Skeletal muscle satellite cell (primary cell): Measurements from ENCODE around the gene GLUL.
A peak's percentile ranks its signal among the peaks of the same experiment; 100 is the strongest.

Experiments
- H3K27me3 ChIP-seq: 2 replicates; pipeline ENCODE4 v1.7.0; 2013; ENCODE audit warnings: low read length; ENCODE audit not compliant: control insufficient read depth, insufficient read depth
- H3K36me3 ChIP-seq: 2 replicates; pipeline ENCODE4 v1.7.0; 2013; ENCODE audit warnings: mild to moderate bottlenecking, control low read depth, low read length; ENCODE audit not compliant: insufficient read depth
- H3K4me1 ChIP-seq: 2 replicates; pipeline ENCODE4 v1.7.0; 2013; ENCODE audit warnings: low read length; ENCODE audit not compliant: control insufficient read depth, insufficient read depth
- H3K4me2 ChIP-seq: 2 replicates; pipeline ENCODE4 v1.7.0; 2013; ENCODE audit warnings: mild to moderate bottlenecking, low read length
- H3K4me3 ChIP-seq: 2 replicates; pipeline ENCODE4 v1.7.0; 2013; ENCODE audit warnings: low read length
- H3K9ac ChIP-seq: 2 replicates; pipeline ENCODE4 v1.7.0; 2013; ENCODE audit warnings: mild to moderate bottlenecking, low read depth, low read length, moderate library complexity
- H3K9me3 ChIP-seq: replicated peaks from 2 replicates; pipeline ENCODE4 v1.7.0; 2013; ENCODE audit warnings: mild to moderate bottlenecking, control low read depth, low read length

Gene GLUL

DNA sequence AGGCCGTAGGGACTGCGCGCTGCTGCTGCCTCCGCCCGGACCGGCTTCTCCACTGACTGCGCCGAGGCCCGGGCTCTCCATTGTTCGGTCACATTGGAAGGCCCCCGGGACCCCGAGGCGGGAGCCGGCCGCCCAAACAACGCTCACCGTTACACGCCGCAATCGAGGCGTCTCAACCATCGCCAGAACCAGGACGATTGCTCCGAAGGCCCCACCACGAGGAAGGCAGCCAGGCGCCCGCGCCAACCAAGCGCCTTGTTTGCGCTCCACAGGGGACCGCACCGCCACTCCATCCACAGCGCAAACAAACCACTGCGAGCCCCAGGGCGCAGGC, 595 bp downstream of the GLUL start:
- H3K9me3 ChIP-seq: no peaks in the 10 kb centered on the region
- H3K4me2 ChIP-seq: peak overlapping the region; percentile 92
- H3K36me3 ChIP-seq: peaks cover 35% of the 10 kb centered on the region
- H3K4me1 ChIP-seq: peaks cover 17% of the 10 kb centered on the region
- H3K9ac ChIP-seq: peak overlapping the region; percentile 98
- H3K4me3 ChIP-seq: peak overlapping the region; percentile 86
- no peaks in the 10 kb centered on the region for H3K27me3 ChIP-seq

DNA sequence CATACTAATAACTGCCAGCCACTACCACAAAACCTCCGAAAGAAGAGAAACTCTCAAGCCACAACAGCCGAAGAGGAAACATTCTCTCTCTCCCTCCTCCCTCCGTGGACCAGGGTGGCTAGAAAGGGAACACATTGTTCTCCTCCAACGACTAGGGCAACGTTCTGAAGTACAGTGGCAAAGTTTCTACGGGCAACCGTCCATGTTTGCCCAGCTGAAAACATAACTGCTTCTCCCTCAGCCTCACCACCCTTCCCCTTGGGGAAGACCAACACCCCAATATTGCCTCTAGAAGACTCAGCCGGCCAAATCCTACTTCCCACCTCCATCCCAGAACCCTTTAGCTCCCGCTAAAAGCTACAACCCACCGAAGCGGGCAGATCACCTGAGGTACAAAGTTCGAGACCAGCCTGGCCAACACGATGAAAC, 2.0 kb downstream of the GLUL start:
- peak overlapping the region; percentile 98 for H3K9ac ChIP-seq
- H3K9me3 ChIP-seq: no peaks in the 10 kb centered on the region
- H3K36me3 ChIP-seq: peaks cover 47% of the 10 kb centered on the region
- peak overlapping the region; percentile 92 for H3K4me2 ChIP-seq
- peaks cover 17% of the 10 kb centered on the region for H3K4me1 ChIP-seq
- peak overlapping the region; percentile 86 for H3K4me3 ChIP-seq
- H3K27me3 ChIP-seq: no peaks in the 10 kb centered on the region

DNA sequence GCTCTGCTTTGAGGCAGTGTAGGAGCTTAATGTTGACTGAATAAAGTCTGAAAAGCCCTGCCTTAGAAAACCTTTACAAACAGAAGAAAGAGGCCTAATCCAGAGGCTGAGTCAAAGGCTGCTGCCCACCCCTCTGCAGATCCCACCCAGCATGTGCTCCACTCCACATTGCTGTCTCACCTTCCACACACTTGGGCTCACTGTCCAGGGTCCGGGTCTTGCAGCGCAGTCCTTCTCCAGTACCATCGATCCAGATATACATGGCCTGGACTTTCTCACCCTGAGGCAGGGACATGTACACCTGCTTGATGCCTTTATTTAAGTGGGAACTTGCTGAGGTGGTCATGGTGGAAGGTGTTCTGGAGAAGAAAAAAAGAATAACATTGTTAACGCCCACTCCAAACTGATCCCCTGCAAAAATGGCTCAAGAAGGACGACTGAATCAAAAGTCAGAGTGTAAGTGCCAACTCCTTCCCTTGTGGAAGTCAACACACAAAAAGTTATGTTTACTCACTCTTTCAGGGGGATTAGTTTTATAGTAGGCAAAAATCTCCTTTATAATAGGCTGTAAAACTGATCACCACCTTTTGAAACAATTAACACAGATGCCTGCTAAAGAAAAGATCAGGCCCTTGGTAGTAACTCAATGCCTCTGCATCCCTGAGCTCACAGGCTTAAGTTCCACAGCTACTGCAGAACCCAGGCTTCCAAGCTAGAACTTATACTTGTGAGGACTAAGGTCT, 3.0 kb downstream of the GLUL start:
- H3K4me1 ChIP-seq: peaks cover 17% of the 10 kb centered on the region
- H3K9ac ChIP-seq: peak overlapping the region; percentile 98
- H3K4me2 ChIP-seq: peak overlapping the region; percentile 92
- H3K9me3 ChIP-seq: no peaks in the 10 kb centered on the region
- no peaks in the 10 kb centered on the region for H3K27me3 ChIP-seq
- peaks cover 57% of the 10 kb centered on the region for H3K36me3 ChIP-seq
- peak overlapping the region; percentile 86 for H3K4me3 ChIP-seq

DNA sequence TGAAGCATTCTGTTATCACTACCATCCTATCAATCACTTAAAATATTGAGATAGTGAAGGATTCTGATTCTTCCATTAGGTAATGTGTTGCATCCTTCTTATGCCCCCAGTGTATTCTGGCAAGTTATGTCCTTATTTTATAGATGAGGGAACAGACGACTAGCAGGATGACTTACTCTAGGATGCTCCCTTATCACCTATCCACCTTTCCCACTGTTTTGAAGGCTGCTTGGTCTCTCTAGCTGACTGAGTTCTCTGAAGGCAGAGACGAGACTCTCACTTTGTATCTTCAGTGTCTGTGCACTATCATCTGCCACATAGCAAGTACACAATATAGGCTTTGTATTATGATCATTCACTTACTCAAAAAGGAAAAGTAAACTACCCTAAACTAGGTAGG, 4.0 kb downstream of the GLUL start:
- H3K4me1 ChIP-seq: peaks cover 16% of the 10 kb centered on the region
- H3K36me3 ChIP-seq: peaks cover 67% of the 10 kb centered on the region
- no peak overlapping the region for H3K9ac ChIP-seq
- no peak overlapping the region for H3K4me3 ChIP-seq
- no peaks in the 10 kb centered on the region for H3K9me3 ChIP-seq
- H3K4me2 ChIP-seq: no peak overlapping the region
- no peaks in the 10 kb centered on the region for H3K27me3 ChIP-seq

DNA sequence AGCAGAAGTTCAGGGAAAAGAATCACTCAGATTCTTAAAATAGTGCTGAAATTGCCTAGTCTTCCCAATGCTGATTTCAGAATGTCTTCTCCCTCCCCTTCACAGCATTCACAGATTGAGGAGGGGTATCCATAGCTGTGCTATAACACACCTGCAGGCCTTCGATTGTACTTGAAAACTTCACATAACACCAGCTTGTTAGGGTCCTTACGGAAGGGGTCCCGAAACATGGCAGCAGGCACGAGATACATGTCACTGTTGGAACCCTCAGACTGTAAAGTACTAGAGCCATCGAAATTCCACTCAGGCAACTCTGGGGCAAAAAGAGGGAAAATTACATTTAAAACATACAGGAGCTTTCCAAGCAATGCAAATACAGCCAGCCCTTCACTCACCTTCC, 4.6 kb downstream of the GLUL start:
- Histone ChIP-seq H3K4me1 (peaks cover 11% of the 10 kb centered on the region), H3K9me3 (no peaks in the 10 kb centered on the region), H3K27me3 (no peaks in the 10 kb centered on the region), H3K36me3 (peaks cover 73% of the 10 kb centered on the region), H3K9ac (no peak overlapping the region), H3K4me2 (no peak overlapping the region), H3K4me3 (no peak overlapping the region)

DNA sequence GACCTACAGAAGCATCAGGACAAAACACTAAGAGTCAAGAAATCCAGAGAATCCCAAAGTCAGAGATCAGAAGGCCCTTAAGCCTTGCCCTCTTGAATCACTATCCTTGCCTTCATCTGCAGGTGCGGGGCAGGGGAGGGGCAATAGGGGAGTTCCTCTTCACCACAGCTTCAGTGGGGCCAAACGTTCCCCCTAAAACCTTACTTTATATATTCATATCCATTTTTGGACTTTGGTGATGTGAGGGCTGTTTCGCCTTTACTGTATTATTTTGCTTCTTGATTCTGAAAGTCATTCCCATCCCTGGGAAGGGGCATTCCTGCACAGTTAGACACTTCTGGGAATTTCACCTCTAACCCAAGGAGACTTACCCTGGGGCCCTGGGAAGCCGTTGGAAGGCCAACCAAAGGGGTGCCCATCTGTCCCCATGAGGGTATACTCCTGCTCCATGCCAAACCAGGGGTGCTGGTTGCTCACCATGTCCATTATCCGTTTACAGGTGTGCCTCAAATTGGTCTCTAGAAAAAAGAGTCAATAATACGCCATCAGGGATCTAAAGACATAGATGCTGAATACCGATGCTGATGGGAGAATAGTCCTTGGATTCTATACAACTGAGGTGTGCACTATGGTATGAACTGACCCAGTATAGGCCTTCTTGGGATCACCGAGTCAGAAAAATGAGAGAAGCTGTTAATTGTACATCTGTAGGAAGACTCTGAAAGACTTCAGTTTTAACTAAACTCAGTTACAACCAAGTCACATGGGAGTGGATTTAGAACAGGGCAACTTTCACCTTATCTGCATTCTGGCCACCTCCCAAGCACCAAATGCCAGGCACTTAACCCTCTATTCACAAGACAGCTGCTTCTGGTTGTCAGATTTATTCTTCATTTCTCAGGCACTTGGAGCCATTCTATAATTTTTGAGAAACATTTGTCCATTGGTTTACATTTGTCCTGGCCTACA, 5.4 kb downstream of the GLUL start:
- Histone ChIP-seq H3K27me3 (no peaks in the 10 kb centered on the region), H3K9me3 (no peaks in the 10 kb centered on the region), H3K4me3 (no peak overlapping the region), H3K4me2 (no peak overlapping the region), H3K4me1 (peaks cover 11% of the 10 kb centered on the region), H3K36me3 (peaks cover 79% of the 10 kb centered on the region), H3K9ac (no peak overlapping the region)

DNA sequence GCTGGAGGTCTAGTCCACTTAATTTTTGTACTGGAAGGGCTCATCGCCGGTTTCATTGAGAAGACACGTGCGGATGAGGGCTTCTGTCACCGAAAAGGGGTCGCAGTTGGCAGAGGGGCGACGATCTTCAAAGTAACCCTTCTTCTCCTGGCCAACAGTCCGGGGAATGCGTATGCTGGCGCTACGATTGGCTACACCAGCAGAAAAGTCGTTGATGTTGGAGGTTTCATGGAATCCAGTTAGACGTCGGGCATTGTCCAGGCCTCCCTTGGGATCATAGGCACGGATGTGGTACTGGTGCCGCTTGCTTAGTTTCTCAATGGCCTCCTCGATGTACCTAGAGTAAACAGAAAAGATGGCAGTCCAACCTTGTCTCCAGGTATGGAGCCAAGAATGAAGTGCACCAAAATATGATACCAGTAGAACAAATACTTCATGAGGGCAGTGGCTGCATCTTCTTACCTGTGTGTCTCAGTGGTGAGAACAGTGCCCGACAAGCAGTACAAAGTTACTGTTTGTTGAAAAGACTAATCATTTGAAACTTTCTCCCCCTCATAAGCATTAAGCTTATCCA, 7.1 kb downstream of the GLUL start:
- no peaks in the 10 kb centered on the region for H3K9me3 ChIP-seq
- no peaks in the 10 kb centered on the region for H3K27me3 ChIP-seq
- peaks cover 71% of the 10 kb centered on the region for H3K36me3 ChIP-seq
- H3K4me2 ChIP-seq: no peak overlapping the region
- no peak overlapping the region for H3K4me3 ChIP-seq
- no peak overlapping the region for H3K9ac ChIP-seq
- H3K4me1 ChIP-seq: peaks cover 11% of the 10 kb centered on the region

DNA sequence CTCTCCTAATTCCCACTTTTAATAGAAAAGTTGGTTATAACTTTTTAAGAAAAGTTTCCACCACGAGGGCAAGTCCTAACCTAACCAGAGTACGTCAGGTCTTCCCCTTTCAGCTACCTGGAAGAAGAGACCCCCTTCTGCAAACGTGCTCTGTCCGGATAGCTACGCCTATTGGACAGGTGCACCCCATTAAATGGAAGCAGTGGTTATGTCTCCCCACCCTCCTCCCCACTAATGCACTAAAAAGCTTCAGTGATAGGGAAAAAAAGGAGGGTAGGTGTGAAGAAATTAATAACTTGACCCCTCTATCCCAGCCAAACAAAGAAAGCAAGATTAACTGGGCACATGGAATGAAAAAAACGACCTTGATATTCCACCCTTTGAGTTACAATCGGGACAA, 7.7 kb downstream of the GLUL start:
- no peak overlapping the region for H3K9ac ChIP-seq
- no peaks in the 10 kb centered on the region for H3K9me3 ChIP-seq
- H3K36me3 ChIP-seq: peaks cover 71% of the 10 kb centered on the region
- H3K27me3 ChIP-seq: no peaks in the 10 kb centered on the region
- peaks cover 11% of the 10 kb centered on the region for H3K4me1 ChIP-seq
- no peak overlapping the region for H3K4me2 ChIP-seq
- no peak overlapping the region for H3K4me3 ChIP-seq

DNA sequence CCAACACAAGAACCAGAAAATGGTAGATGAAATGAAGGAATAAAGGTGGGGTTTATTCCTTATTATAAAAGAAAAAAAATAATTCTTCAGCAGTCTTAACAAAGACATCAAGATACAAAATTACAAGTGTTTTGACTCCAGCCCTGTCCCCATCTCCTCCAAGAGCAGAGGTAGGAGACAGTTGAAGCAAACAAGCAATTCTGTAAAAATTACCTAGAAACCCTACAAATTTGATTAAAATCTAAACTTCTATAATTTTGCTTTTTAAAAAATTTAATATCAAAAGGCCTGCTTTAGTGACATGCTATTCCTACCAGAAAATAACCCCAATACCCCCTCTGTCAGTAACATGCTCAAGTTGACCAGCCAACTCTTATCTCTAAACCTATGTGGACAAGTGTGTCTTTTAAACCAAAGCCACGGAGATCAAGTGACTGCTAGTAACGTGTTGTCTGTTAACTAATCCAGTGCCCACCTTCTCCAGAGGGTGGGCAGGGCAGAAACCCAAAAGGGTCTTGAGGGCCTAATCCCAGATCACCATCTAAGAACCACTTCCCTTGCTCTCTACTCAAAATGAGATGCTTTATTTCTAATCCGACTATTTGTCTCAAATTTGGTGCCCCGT, 8.4 kb downstream of the GLUL start:
- Histone ChIP-seq H3K4me3 (no peak overlapping the region), H3K9ac (no peak overlapping the region), H3K4me2 (no peak overlapping the region), H3K9me3 (no peaks in the 10 kb centered on the region), H3K27me3 (no peaks in the 10 kb centered on the region), H3K36me3 (peaks cover 67% of the 10 kb centered on the region), H3K4me1 (peaks cover 3% of the 10 kb centered on the region)

DNA sequence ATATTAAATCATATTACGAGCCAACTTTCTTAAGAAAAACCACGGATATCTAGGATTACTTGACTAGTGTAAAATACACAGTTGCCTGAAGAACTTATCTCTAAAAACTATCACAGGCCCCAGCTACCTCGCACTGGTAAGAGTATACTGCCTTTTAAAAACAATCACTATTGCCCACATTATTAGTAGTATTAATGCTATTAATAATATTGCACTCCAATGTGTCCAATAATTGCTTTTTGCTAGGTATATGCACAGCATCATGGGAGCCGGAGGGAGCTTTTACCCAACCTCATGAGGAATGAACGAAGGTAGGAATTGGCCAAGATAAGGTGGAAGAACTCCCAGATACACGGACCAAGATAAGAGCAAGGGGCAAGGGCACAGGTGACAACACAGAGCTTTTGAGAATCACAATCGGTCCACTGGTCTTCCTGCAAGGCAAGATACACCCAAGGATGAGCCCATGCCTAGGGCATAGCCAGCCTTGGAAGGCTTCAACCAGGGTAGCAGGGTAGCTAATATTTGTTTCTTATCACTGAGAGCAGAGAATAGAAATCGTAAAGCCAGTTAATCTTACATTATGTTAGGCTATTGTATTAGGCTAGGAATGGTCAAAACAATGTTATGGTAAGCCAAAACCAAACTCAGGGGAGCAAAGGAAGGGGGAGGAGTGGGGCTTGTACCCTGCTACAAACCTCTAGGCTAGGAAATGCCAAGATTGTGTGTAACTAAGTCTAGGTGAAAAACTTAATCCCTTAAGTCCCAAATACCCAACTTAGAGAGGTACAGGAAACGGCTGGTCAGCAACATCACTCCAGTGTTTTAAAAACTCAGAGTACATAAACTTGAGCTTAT, 9.4 kb downstream of the GLUL start:
- H3K4me1 ChIP-seq: no peaks in the 10 kb centered on the region
- no peak overlapping the region for H3K4me2 ChIP-seq
- no peaks in the 10 kb centered on the region for H3K27me3 ChIP-seq
- no peak overlapping the region for H3K4me3 ChIP-seq
- H3K36me3 ChIP-seq: peaks cover 57% of the 10 kb centered on the region
- no peak overlapping the region for H3K9ac ChIP-seq
- H3K9me3 ChIP-seq: no peaks in the 10 kb centered on the region
